Adrenal gland (tissue), 12 donors: ENCODE results near the gene UVRAG. TPM values are rescaled to one million over a fixed set of nuclear protein-coding genes. Genes with fewer than 3 reads are reported as not detected.
"Not testable (repeated sequence)": the region's sequence is repeated elsewhere in the genome, so short reads cannot be mapped to it uniquely, and the experiment has no call there.

Source experiments
- DNase-seq, 7 donors: peaks; one replicate each; pipeline ENCODE4 v3.0.0-alpha.2; 2019 to 2020
- H3K27ac ChIP-seq, 5 donors: fragments of 200-600 bp; sonication (generic) in 4 of 5; 1 replicate in 3 of 5; 2 replicates in 2 of 5; pipeline versions ENCODE4 v1.5.1 to v1.8.0; 2016 to 2020; ENCODE audit warnings: mild to moderate bottlenecking in 1 of 5
- H3K27me3 ChIP-seq: fragments of 200-600 bp; 2 replicates; pipeline ENCODE4 v1.8.0; 2021
- H3K36me3 ChIP-seq, 2 donors: fragments of 200-600 bp; replicated peaks in 1 of 2; 1 replicate in 1 of 2; 2 replicates in 1 of 2; pipeline versions ENCODE4 v1.5.1 to v1.8.0; 2018 to 2022
- H3K4me1 ChIP-seq, 2 donors: fragments of 200-600 bp; replicated peaks in 1 of 2; 1 replicate in 1 of 2; 2 replicates in 1 of 2; pipeline versions ENCODE4 v1.5.1 to v1.8.0; 2018 to 2021
- H3K4me3 ChIP-seq, 4 donors: fragments of 200-600 bp; sonication (generic) in 3 of 4; one replicate each; pipeline ENCODE4 v1.5.1; 2016 to 2018
- H3K9me3 ChIP-seq, 3 donors: fragments of 200-600 bp; sonication (generic) in 1 of 3; replicated peaks in 1 of 3; 1 replicate in 2 of 3; 2 replicates in 1 of 3; pipeline versions ENCODE4 v1.5.1 to v1.8.0; 2016 to 2021
- POLR2A ChIP-seq, 2 donors: fragments of 450-650 bp; IDR thresholded peaks; one replicate each; pipeline ENCODE4 v1.6.1; 2017; ENCODE audit warnings: antibody characterized with exemption in 2 of 2, mild to moderate bottlenecking in 2 of 2, moderate library complexity in 1 of 2
- WGBS, 4 donors: extraction: QIAGEN DNeasy Blood & Tissue Kit in 2 of 4; methylation state at CpG; one replicate each; pipeline versions ENCODE4 v1.1.5 to v1.1.7; 2013 to 2017; 5-methylcytosine and 5-hydroxymethylcytosine counted together
- intact Hi-C, 2 donors: fragments of 100-400 bp; cut with DNase I; formaldehyde crosslinking; loops; one replicate each; pipeline versions ENCODE4 v1.14.1 to v1.15.0; 2022 to 2023
- polyA plus RNA-seq, 3 donors: library from polyadenylated mRNA; stranded (reverse); fragments of 200-250 nt in 2 of 3; fragments of 350-450 nt in 1 of 3; fragmentation: Illumina TruSeq in 1 of 3; extraction: RNeasy Lipid Tissue Mini Kit (QIAGEN cat#74804) in 1 of 3; gene quantifications; one replicate each; pipeline ENCODE4 v1.2.3, GENCODE V29; 2013 to 2014
- total RNA-seq, 9 donors: library from RNA; depleted of rRNA in 4 of 9; stranded (reverse); fragments of >200 nt in 4 of 9; fragments of 120-200 nt in 1 of 9; fragmentation: NEBNext Ultra II Directional in 1 of 9; extraction: Animal tissue kit (Norgen Biotek cat#: 25700) in 1 of 9; gene quantifications; one replicate each; pipeline versions ENCODE4 v1.1.0 to v1.2.4, GENCODE V29; 2013 to 2023
- TF ChIP-seq, protein P1 (sequence below), 6 experiments: fragments of 450-650 bp in 4 of 6; fragments of 200-600 bp in 2 of 6; sonication (generic) in 1 of 6; IDR thresholded peaks; 1 replicate in 5 of 6; 2 replicates in 1 of 6; pipeline versions ENCODE4 v1.5.1 to v1.8.0; 2016 to 2021; ENCODE audit warnings: antibody characterized with exemption in 6 of 6, mild to moderate bottlenecking in 2 of 6, moderate library complexity in 1 of 6
- donor health status: healthy with polysubstance abuse.
- donor health status: Bipolar disorder and iron deficiency.
- donor health status: DM: yes; HTN: yes; CAD: no.
- donor health status: DM: no; HTN: no; CAD: no.
- donor health status: DM: no; HTN: no; CAD: no.
- donor health status: DM: yes; HTN: yes; CAD: no.

UVRAG gene
- total and polyA plus RNA-seq, 12 donors = 10.9 to 61.4 (median 28.5) TPM

DNA sequence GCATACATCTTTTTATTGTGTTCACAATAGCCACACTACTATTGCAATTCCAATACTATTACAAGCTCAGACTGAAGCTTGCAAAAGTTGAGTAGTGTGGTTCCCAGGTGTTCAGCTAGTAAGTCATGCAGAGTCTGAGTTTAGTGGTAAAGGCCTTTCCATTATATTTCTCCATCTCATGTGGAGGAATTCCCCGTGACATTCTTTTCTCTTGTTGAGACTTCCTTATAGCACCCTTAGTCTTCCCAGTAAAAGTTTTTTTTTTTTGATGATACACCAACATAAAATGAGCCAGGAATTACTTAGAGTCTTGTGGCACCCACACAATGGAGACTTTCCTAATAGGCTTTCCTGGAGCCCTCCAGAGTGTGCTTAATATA, 110.8 kb downstream of the UVRAG start:
- 100% methylated on average over 1 of the region's 1 CpG for WGBS, 4 donors
- no peak overlapping the region for H3K27ac ChIP-seq
- intact Hi-C loops = no loop called here

DNA sequence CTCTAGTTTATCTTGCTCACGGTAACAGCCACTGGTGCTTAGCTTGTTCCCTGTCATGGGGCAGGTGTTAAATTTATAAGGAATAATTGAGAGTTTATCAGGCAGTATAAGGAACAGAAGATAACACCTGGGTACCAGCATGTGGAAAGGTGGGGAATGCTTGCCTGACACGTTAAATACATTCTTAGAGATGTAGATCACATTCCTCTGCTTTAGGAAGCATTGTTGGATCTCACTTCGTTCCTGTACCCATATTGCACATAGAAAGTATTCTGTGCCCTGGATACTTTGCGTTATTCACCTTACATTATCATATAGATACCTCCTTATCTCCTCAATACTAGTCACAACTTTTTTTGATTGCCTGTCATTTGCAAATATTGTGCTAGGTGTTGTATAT, 114.7 kb downstream of the UVRAG start:
- DNase-seq = no peak
- no peak overlapping the region for H3K4me3 ChIP-seq
- no peaks in the 10 kb centered on the region for H3K36me3 ChIP-seq
- WGBS, 4 donors = 92 to 97% (median 97%) methylated on average over 4 of the region's 4 CpGs
- H3K27ac ChIP-seq = no peak overlapping the region
- TF ChIP-seq, protein P1, sequence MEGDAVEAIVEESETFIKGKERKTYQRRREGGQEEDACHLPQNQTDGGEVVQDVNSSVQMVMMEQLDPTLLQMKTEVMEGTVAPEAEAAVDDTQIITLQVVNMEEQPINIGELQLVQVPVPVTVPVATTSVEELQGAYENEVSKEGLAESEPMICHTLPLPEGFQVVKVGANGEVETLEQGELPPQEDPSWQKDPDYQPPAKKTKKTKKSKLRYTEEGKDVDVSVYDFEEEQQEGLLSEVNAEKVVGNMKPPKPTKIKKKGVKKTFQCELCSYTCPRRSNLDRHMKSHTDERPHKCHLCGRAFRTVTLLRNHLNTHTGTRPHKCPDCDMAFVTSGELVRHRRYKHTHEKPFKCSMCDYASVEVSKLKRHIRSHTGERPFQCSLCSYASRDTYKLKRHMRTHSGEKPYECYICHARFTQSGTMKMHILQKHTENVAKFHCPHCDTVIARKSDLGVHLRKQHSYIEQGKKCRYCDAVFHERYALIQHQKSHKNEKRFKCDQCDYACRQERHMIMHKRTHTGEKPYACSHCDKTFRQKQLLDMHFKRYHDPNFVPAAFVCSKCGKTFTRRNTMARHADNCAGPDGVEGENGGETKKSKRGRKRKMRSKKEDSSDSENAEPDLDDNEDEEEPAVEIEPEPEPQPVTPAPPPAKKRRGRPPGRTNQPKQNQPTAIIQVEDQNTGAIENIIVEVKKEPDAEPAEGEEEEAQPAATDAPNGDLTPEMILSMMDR (IDR thresholded peaks at IDR 0.05) = no peak
- TF ChIP-seq POLR2A (IDR thresholded peaks at IDR 0.05) = no peak
- no peaks in the 10 kb centered on the region for H3K27me3 ChIP-seq
- intact Hi-C loops = no loop called here
- peaks cover 5 to 16% of the 10 kb centered on the region in 2 donors for H3K4me1 ChIP-seq
- no peaks in the 10 kb centered on the region for H3K9me3 ChIP-seq

More for the DNA sequence above, 110.8 kb downstream of the UVRAG start:
- Histone ChIP-seq H3K9me3 (no peaks in the 10 kb centered on the region), H3K4me1 (peaks cover 8 to 12% of the 10 kb centered on the region in 2 donors), H3K27me3 (no peaks in the 10 kb centered on the region), H3K36me3 (no peaks in the 10 kb centered on the region), H3K4me3 (no peak overlapping the region)
- TF ChIP-seq, protein P1 (IDR thresholded peaks at IDR 0.05) = no peak
- TF ChIP-seq POLR2A (IDR thresholded peaks at IDR 0.05) = no peak
- DNase-seq = no peak

DNA sequence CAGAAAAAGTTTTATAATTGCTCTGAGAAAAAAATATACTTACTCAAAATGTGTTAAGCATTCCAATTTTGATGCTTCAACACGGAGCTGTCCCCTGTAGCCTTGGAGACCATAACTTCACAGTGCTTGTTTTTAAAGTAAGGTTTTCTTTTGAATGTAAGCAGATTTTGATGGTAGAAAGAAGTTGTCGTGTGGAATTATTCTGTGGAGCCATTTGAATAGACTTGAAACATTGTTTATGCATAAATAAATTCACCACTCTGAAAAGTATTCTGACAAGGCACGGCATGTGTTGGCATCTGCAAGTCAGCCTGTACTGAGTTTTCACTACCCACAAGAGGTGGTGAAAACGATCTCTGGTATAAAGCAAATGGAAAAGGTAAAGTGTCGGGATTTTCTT, 115.5 kb downstream of the UVRAG start:
- Histone ChIP-seq H3K4me3 (no peak overlapping the region), H3K27ac (no peak overlapping the region), H3K36me3 (no peaks in the 10 kb centered on the region), H3K9me3 (no peaks in the 10 kb centered on the region), H3K27me3 (no peaks in the 10 kb centered on the region), H3K4me1 (peaks cover 0 to 8% of the 10 kb centered on the region in 2 donors)
- DNase-seq = no peak
- no peak for TF ChIP-seq POLR2A (IDR thresholded peaks at IDR 0.05)
- intact Hi-C loops = no loop called here
- 69 to 76% (median 74%) methylated on average over 5 of the region's 5 CpGs for WGBS, 4 donors

DNA sequence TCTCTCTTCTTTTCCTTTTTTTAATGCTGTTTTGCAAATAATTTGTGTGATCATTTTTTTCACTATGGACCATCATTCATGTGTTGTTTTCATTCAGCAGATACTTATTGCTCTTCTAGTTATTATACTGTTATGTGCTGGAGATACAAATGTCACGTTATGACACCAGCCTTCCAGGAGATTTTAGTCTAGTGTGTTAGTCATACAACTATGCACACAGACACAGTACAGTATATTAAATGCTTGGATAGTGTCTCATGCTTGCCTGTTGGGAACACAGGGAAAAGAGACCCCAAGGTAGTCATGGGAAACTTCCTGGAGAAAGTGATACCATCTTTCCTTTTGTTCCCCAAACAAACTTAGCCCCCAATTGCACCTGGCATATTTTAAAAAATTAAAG, 116.1 kb downstream of the UVRAG start:
- DNase-seq = no peak
- WGBS, 4 donors = 31 to 61% (median 51%) methylated on average over 1 of the region's 1 CpG
- no peak for TF ChIP-seq POLR2A (IDR thresholded peaks at IDR 0.05)
- TF ChIP-seq, protein P1 (IDR thresholded peaks at IDR 0.05) = no peak
- H3K27me3 ChIP-seq = no peaks in the 10 kb centered on the region
- intact Hi-C loops = no loop called here
- H3K36me3 ChIP-seq = no peaks in the 10 kb centered on the region
- H3K9me3 ChIP-seq = no peaks in the 10 kb centered on the region
- no peak overlapping the region for H3K27ac ChIP-seq
- no peak overlapping the region for H3K4me3 ChIP-seq
- H3K4me1 ChIP-seq = peaks cover 0 to 5% of the 10 kb centered on the region in 2 donors

DNA sequence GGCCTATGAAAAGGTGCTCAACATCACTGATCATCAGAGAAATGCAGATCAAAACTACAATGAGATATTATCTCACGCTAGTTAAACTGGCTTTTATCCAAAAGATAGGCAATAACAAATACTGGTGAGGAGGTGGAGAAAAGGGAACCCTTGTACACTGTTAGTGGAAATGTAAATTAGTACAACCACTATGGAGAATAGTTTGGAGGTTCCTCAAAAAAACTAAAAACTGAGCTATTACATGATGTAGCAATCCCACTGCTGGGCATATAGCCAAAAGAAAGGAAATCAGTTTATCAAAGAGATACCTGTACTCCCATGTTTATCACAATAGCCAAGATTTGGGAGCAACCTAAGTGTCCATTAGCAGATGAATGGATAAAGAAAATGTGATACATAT, 118.7 kb downstream of the UVRAG start:
- H3K4me3 ChIP-seq, H3K9me3 ChIP-seq, H3K27me3 ChIP-seq, H3K27ac ChIP-seq, DNase-seq, intact Hi-C loops, H3K36me3 ChIP-seq: not testable (repeated sequence)
- WGBS, 4 donors = 71 to 92% (median 83%) methylated on average over 1 of the region's 1 CpG
- peaks cover 7 to 12% of the 10 kb centered on the region in 2 donors for H3K4me1 ChIP-seq
